Stomach (tissue), 9 donors: ENCODE results near the gene GREB1. TPM values are rescaled to one million over a fixed set of nuclear protein-coding genes. Genes with fewer than 3 reads are reported as not detected.

Experiments used
- DNase-seq, 2 donors: peaks; one replicate each; pipeline versions ENCODE4 v3.0.0 to v3.0.0-alpha.2; 2013 to 2019
- H3K27ac ChIP-seq, 5 donors: fragments of 200-600 bp in 4 of 5; sonication (generic) in 4 of 5; one replicate each; pipeline ENCODE4 v1.5.1; 2013 to 2019; ENCODE audit warnings: mild to moderate bottlenecking in 1 of 5, moderate library complexity in 1 of 5
- H3K27me3 ChIP-seq, 3 donors: fragments of 200-600 bp; sonication (generic); one replicate each; pipeline ENCODE4 v1.5.1; 2017 to 2019; ENCODE audit warnings: mixed run types in 1 of 3
- H3K36me3 ChIP-seq, 4 donors: fragments of 200-600 bp; sonication (generic); 1 replicate in 3 of 4; 2 replicates in 1 of 4; pipeline ENCODE4 v1.5.1; 2016 to 2019
- H3K4me1 ChIP-seq, 4 donors: fragments of 200-600 bp; sonication (generic); one replicate each; pipeline ENCODE4 v1.5.1; 2016 to 2019
- H3K4me3 ChIP-seq, 4 donors: fragments of 200-600 bp; sonication (generic) in 3 of 4; one replicate each; pipeline ENCODE4 v1.5.1; 2016 to 2019; ENCODE audit warnings: mild to moderate bottlenecking in 1 of 4
- H3K9me3 ChIP-seq, 4 donors: fragments of 200-600 bp; sonication (generic); one replicate each; pipeline ENCODE4 v1.5.1; 2016 to 2019
- EP300 ChIP-seq: sonication (generic); formaldehyde crosslinking; IDR thresholded peaks from one replicate; pipeline ENCODE4 v1.6.1; 2017; ENCODE audit warnings: antibody characterized with exemption
- POLR2A ChIP-seq, 4 donors: fragments of 450-650 bp; IDR thresholded peaks; one replicate each; pipeline ENCODE4 v1.6.1; 2016; ENCODE audit warnings: antibody characterized with exemption in 4 of 4, control low read depth in 2 of 4, mild to moderate bottlenecking in 1 of 4, moderate library complexity in 1 of 4
- POLR2AphosphoS5 ChIP-seq, 3 donors: sonication (generic); formaldehyde crosslinking; IDR thresholded peaks; one replicate each; pipeline ENCODE4 v1.6.1; 2016; ENCODE audit warnings: antibody characterized with exemption in 3 of 3
- WGBS, 5 donors: extraction: QIAGEN DNeasy Blood & Tissue Kit in 3 of 5; methylation state at CpG; one replicate each; pipeline versions ENCODE4 v1.1.5 to v1.1.7; 2013 to 2018; 5-methylcytosine and 5-hydroxymethylcytosine counted together
- intact Hi-C: fragments of 100-400 bp; cut with DNase I; formaldehyde crosslinking; loops from one replicate; pipeline ENCODE4 v1.15.1; 2023; ENCODE audit warnings: low total_unique reads
- polyA plus RNA-seq, 3 donors: library from polyadenylated mRNA; stranded (reverse); fragments of 200-250 nt; gene quantifications; one replicate each; pipeline ENCODE4 v1.2.3, GENCODE V29; 2013
- total RNA-seq, 5 donors: library from RNA; depleted of rRNA; stranded (reverse); fragments of >200 nt; gene quantifications; one replicate each; pipeline versions ENCODE4 v1.1.0 to v1.2.3, GENCODE V29; 2014 to 2016
- TF ChIP-seq, protein P1 (sequence below), 7 experiments: fragments of 450-650 bp in 4 of 7; fragments of 200-600 bp in 3 of 7; sonication (generic) in 3 of 7; IDR thresholded peaks; one replicate each; pipeline ENCODE4 v1.5.1; 2016 to 2019; ENCODE audit warnings: antibody characterized with exemption in 7 of 7, control low read depth in 2 of 7, mild to moderate bottlenecking in 1 of 7
- donor health status: healthy with polysubstance abuse.
- donor health status: Bipolar disorder and iron deficiency.
- donor health status: healthy.

GREB1 gene
- total and polyA plus RNA-seq, 8 donors: 0.88 to 37.9 (median 3.6) TPM

DNA sequence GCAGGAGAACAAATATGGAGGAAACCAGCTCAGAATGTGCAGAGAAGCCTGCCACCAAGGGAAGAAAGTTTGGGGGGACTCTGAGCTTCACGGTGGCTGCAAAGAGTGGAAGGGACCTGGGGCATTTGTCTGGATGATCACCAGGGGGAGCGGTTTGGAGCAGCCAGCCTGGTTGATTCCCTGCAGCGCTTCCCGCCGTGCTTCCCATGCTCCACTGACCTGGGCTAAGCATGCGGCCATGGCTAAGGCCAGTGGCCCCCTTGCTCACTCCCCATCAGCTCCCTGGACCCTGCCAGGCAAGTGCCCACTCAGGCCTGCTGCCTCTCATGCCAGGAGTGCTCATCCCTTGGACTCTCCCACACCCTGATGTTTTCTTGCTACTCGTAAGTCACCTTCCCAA is 109.1 kb downstream of the GREB1 start:
- 74 to 86% (median 77%) methylated on average over 6 to 7 of the region's 7 CpGs for WGBS, 5 donors
- H3K27me3 ChIP-seq: no peaks in the 10 kb centered on the region
- peaks cover 0 to 21% (median 5%) of the 10 kb centered on the region in 4 donors for H3K36me3 ChIP-seq
- TF ChIP-seq POLR2A (IDR thresholded peaks at IDR 0.05) (no peak), POLR2AphosphoS5 (IDR thresholded peaks at IDR 0.05) (no peak), EP300 (no peak)
- TF ChIP-seq, protein P1, sequence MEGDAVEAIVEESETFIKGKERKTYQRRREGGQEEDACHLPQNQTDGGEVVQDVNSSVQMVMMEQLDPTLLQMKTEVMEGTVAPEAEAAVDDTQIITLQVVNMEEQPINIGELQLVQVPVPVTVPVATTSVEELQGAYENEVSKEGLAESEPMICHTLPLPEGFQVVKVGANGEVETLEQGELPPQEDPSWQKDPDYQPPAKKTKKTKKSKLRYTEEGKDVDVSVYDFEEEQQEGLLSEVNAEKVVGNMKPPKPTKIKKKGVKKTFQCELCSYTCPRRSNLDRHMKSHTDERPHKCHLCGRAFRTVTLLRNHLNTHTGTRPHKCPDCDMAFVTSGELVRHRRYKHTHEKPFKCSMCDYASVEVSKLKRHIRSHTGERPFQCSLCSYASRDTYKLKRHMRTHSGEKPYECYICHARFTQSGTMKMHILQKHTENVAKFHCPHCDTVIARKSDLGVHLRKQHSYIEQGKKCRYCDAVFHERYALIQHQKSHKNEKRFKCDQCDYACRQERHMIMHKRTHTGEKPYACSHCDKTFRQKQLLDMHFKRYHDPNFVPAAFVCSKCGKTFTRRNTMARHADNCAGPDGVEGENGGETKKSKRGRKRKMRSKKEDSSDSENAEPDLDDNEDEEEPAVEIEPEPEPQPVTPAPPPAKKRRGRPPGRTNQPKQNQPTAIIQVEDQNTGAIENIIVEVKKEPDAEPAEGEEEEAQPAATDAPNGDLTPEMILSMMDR (IDR thresholded peaks at IDR 0.05): no peak
- no peak for DNase-seq
- H3K4me3 ChIP-seq: no peak overlapping the region
- no peaks in the 10 kb centered on the region for H3K9me3 ChIP-seq
- intact Hi-C loops: no loop called here
- no peaks in the 10 kb centered on the region for H3K4me1 ChIP-seq
- no peak overlapping the region for H3K27ac ChIP-seq

DNA sequence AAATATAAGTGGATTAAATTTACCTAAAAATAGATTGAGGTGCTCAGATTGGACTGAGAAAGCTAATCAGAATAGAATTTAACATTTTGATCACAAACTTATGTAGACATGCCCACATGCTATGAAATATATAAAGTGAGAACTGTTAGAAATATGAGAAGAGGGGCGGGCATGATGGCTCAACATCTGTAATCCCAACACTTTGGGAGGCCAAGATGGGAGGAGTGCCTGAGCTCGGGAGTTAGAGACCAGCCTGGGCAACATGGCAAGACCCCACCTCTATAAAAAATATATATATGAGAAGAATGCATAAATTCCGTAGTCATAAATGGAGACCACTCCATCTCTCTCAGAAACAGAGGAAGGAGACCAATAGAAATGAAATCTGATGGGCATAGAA is 110.4 kb downstream of the GREB1 start:
- Histone ChIP-seq H3K4me3 (no peak overlapping the region), H3K36me3 (peaks cover 0 to 10% (median 4%) of the 10 kb centered on the region in 4 donors), H3K27ac (no peak overlapping the region), H3K4me1 (no peaks in the 10 kb centered on the region), H3K9me3 (no peaks in the 10 kb centered on the region), H3K27me3 (no peaks in the 10 kb centered on the region)
- no peak for DNase-seq
- intact Hi-C loops: no loop called here
- 78 to 94% (median 86%) methylated on average over 3 of the region's 3 CpGs for WGBS, 5 donors
- TF ChIP-seq POLR2AphosphoS5 (IDR thresholded peaks at IDR 0.05): no peak
- TF ChIP-seq, protein P1 (IDR thresholded peaks at IDR 0.05): no peak
- no peak for TF ChIP-seq EP300
- no peak for TF ChIP-seq POLR2A (IDR thresholded peaks at IDR 0.05)

DNA sequence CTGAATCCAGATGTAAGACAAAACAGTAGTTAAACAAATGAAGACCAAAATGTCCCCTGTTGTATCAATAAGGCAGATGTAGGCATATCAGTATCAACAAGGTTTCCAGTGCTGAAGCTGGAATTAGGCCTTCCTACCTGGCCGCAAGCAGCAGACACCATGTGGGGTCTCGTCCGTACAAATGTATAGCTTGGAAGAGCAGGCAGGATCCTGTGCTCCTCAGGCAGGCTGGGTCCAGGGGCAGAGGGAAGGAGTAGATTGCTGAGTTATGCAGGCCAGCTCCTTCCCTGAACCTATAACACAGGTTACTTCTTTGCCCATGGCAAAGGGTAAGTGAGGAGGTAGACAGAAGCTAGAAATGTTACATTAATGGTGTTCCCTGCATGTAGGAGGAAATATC is 112.7 kb downstream of the GREB1 start:
- H3K4me1 ChIP-seq: no peaks in the 10 kb centered on the region
- H3K36me3 ChIP-seq: no peaks in the 10 kb centered on the region
- H3K27me3 ChIP-seq: peaks cover 0 to under 1% (median 0%) of the 10 kb centered on the region in 3 donors
- TF ChIP-seq, protein P1 (IDR thresholded peaks at IDR 0.05): no peak
- TF ChIP-seq EP300: no peak
- TF ChIP-seq POLR2A (IDR thresholded peaks at IDR 0.05): no peak
- no peak for TF ChIP-seq POLR2AphosphoS5 (IDR thresholded peaks at IDR 0.05)
- H3K4me3 ChIP-seq: no peak overlapping the region
- no peak overlapping the region for H3K27ac ChIP-seq
- no peak for DNase-seq
- H3K9me3 ChIP-seq: no peaks in the 10 kb centered on the region
- intact Hi-C loops: no loop called here
- 87 to 99% (median 97%) methylated on average over 3 of the region's 3 CpGs for WGBS, 5 donors

DNA sequence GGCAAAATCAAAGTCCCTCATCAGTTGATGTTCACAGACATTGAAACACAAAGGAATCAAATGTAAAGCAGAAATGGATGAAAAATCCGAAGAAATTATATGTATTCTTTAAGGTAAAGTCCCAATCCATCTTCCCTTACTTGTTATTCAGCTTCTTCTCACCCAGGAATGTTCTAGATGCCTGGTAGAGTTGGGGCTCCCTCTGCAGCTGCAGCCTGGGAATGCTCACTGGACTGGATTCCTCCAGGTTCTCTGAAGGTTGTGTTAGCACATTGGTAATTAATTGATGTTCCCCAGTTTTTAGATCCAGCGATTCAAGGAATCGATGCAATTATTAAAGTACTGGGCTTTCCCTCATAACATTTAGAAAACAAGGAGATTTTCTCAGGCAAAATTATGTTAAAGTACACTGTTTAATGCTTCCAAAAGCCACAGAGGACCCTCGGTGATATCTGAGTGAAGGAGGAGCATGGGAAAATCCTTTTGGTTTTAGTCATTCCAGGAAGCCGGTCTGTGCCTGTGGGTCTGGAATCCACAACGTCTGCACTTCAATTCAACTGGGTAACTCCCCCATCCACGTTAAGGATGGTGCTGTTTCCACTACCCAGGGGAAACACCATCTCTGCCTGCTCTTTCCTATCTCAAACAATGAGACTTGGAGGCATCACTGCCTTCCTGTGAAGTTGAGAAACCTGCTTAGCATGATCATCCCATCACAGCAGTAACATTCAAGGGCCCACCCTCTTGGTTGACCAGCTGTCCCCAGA is 114.2 kb downstream of the GREB1 start:
- H3K4me3 ChIP-seq: no peak overlapping the region
- no peaks in the 10 kb centered on the region for H3K36me3 ChIP-seq
- intact Hi-C loops: no loop called here
- H3K4me1 ChIP-seq: no peaks in the 10 kb centered on the region
- WGBS, 5 donors: 64 to 77% (median 74%) methylated on average over 7 of the region's 7 CpGs
- DNase-seq: no peak
- H3K27me3 ChIP-seq: peaks cover 0 to 4% (median 0%) of the 10 kb centered on the region in 3 donors
- H3K9me3 ChIP-seq: no peaks in the 10 kb centered on the region
- no peak for TF ChIP-seq POLR2A (IDR thresholded peaks at IDR 0.05)
- TF ChIP-seq, protein P1 (IDR thresholded peaks at IDR 0.05): no peak
- TF ChIP-seq POLR2AphosphoS5 (IDR thresholded peaks at IDR 0.05): no peak
- no peak for TF ChIP-seq EP300
- H3K27ac ChIP-seq: no peak overlapping the region
